Measurements from ENCODE around the gene ANKRD12. TPM values are rescaled to one million over a fixed set of nuclear protein-coding genes. Genes with fewer than 3 reads are reported as not detected.

Gene ANKRD12
- total RNA-seq, 1 experiment from 2014 or later, result 43.4 TPM

DNA sequence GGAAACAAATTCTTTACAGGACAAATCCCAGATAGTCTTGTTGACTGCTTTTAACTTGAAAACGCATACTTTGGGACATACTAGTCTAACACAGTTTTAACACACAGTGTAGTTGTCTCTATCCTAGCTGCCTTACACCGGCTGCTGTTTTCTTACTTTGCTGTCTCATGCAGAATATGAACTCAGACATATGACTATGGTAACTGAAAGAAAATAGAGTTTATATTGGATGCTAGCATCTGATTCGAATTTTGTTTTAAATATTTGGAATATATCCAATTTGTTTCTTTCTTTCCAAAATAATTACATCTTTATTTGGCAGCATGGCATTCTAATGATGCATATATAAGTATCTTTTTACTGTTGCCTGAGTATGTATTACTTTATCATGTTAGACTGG, 69.8 kb downstream of the ANKRD12 start:
- ChIA-PET CTCF (no interaction called here), POLR2A (no interaction called here)
- no peaks in the 10 kb centered on the region for H3K9me3 Mint-ChIP-seq
- DNase-seq (ENCODE audit: low spot score), result no peak
- no peak for ATAC-seq
- H3K36me3 Mint-ChIP-seq, result peaks cover 3% of the 10 kb centered on the region; the same call in 1 of the 2 replicates
- no peak overlapping the region for H3K27ac Mint-ChIP-seq
- H3K4me1 Mint-ChIP-seq, result peaks cover 15% of the 10 kb centered on the region
- H3K27me3 Mint-ChIP-seq (ENCODE audit: low read depth), result no peaks in the 10 kb centered on the region
- TF ChIP-seq, protein P1, sequence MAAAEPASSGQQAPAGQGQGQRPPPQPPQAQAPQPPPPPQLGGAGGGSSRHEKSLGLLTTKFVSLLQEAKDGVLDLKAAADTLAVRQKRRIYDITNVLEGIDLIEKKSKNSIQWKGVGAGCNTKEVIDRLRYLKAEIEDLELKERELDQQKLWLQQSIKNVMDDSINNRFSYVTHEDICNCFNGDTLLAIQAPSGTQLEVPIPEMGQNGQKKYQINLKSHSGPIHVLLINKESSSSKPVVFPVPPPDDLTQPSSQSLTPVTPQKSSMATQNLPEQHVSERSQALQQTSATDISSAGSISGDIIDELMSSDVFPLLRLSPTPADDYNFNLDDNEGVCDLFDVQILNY (CRISPR knock-in tag; IDR thresholded peaks at IDR 0.05), result no peak
- TF ChIP-seq, protein P2, sequence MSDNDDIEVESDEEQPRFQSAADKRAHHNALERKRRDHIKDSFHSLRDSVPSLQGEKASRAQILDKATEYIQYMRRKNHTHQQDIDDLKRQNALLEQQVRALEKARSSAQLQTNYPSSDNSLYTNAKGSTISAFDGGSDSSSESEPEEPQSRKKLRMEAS (CRISPR knock-in tag; IDR thresholded peaks at IDR 0.05), result no peak
- no peak for TF ChIP-seq SMAD4 (CRISPR knock-in tag; IDR thresholded peaks at IDR 0.05)
- TF ChIP-seq, protein P3, sequence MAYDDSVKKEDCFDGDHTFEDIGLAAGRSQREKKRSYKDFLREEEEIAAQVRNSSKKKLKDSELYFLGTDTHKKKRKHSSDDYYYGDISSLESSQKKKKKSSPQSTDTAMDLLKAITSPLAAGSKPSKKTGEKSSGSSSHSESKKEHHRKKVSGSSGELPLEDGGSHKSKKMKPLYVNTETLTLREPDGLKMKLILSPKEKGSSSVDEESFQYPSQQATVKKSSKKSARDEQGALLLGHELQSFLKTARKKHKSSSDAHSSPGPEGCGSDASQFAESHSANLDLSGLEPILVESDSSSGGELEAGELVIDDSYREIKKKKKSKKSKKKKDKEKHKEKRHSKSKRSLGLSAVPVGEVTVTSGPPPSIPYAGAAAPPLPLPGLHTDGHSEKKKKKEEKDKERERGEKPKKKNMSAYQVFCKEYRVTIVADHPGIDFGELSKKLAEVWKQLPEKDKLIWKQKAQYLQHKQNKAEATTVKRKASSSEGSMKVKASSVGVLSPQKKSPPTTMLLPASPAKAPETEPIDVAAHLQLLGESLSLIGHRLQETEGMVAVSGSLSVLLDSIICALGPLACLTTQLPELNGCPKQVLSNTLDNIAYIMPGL (CRISPR knock-in tag; IDR thresholded peaks at IDR 0.05), result no peak
- TF ChIP-seq, protein P4, sequence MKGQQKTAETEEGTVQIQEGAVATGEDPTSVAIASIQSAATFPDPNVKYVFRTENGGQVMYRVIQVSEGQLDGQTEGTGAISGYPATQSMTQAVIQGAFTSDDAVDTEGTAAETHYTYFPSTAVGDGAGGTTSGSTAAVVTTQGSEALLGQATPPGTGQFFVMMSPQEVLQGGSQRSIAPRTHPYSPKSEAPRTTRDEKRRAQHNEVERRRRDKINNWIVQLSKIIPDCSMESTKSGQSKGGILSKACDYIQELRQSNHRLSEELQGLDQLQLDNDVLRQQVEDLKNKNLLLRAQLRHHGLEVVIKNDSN (CRISPR knock-in tag; IDR thresholded peaks at IDR 0.05), result no peak
- no peak for TF ChIP-seq NFYB (CRISPR knock-in tag; conservative IDR thresholded peaks at IDR 0.05; ENCODE audit: low read depth)
- no peak for TF ChIP-seq TEAD4 (CRISPR knock-in tag; IDR thresholded peaks at IDR 0.05)
- no peak for TF ChIP-seq FOXJ3 (CRISPR knock-in tag; IDR thresholded peaks at IDR 0.05; ENCODE audit: borderline replicate concordance)
- no peak for TF ChIP-seq ZNF396 (CRISPR knock-in tag; IDR thresholded peaks at IDR 0.05; ENCODE audit: borderline replicate concordance)
- TF ChIP-seq ZNF671 (CRISPR knock-in tag; IDR thresholded peaks at IDR 0.05), result no peak
- TF ChIP-seq, protein P5, sequence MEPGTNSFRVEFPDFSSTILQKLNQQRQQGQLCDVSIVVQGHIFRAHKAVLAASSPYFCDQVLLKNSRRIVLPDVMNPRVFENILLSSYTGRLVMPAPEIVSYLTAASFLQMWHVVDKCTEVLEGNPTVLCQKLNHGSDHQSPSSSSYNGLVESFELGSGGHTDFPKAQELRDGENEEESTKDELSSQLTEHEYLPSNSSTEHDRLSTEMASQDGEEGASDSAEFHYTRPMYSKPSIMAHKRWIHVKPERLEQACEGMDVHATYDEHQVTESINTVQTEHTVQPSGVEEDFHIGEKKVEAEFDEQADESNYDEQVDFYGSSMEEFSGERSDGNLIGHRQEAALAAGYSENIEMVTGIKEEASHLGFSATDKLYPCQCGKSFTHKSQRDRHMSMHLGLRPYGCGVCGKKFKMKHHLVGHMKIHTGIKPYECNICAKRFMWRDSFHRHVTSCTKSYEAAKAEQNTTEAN (CRISPR knock-in tag; IDR thresholded peaks at IDR 0.05), result no peak
- TF ChIP-seq PRRX2 (CRISPR knock-in tag; IDR thresholded peaks at IDR 0.05), result no peak
- TF ChIP-seq, protein P6, sequence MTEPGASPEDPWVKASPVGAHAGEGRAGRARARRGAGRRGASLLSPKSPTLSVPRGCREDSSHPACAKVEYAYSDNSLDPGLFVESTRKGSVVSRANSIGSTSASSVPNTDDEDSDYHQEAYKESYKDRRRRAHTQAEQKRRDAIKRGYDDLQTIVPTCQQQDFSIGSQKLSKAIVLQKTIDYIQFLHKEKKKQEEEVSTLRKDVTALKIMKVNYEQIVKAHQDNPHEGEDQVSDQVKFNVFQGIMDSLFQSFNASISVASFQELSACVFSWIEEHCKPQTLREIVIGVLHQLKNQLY (CRISPR knock-in tag; IDR thresholded peaks at IDR 0.05), result no peak
- TF ChIP-seq CBFB (CRISPR knock-in tag; IDR thresholded peaks at IDR 0.05; ENCODE audit: low read depth), result no peak
- no peak for TF ChIP-seq ZNF219 (CRISPR knock-in tag; IDR thresholded peaks at IDR 0.05; ENCODE audit: borderline replicate concordance)
- no peak for TF ChIP-seq SMAD3 (CRISPR knock-in tag; IDR thresholded peaks at IDR 0.05; ENCODE audit: borderline replicate concordance)
- TF ChIP-seq, protein P7, sequence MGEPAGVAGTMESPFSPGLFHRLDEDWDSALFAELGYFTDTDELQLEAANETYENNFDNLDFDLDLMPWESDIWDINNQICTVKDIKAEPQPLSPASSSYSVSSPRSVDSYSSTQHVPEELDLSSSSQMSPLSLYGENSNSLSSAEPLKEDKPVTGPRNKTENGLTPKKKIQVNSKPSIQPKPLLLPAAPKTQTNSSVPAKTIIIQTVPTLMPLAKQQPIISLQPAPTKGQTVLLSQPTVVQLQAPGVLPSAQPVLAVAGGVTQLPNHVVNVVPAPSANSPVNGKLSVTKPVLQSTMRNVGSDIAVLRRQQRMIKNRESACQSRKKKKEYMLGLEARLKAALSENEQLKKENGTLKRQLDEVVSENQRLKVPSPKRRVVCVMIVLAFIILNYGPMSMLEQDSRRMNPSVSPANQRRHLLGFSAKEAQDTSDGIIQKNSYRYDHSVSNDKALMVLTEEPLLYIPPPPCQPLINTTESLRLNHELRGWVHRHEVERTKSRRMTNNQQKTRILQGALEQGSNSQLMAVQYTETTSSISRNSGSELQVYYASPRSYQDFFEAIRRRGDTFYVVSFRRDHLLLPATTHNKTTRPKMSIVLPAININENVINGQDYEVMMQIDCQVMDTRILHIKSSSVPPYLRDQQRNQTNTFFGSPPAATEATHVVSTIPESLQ (CRISPR knock-in tag; IDR thresholded peaks at IDR 0.05), result no peak
- TF ChIP-seq, protein P8, sequence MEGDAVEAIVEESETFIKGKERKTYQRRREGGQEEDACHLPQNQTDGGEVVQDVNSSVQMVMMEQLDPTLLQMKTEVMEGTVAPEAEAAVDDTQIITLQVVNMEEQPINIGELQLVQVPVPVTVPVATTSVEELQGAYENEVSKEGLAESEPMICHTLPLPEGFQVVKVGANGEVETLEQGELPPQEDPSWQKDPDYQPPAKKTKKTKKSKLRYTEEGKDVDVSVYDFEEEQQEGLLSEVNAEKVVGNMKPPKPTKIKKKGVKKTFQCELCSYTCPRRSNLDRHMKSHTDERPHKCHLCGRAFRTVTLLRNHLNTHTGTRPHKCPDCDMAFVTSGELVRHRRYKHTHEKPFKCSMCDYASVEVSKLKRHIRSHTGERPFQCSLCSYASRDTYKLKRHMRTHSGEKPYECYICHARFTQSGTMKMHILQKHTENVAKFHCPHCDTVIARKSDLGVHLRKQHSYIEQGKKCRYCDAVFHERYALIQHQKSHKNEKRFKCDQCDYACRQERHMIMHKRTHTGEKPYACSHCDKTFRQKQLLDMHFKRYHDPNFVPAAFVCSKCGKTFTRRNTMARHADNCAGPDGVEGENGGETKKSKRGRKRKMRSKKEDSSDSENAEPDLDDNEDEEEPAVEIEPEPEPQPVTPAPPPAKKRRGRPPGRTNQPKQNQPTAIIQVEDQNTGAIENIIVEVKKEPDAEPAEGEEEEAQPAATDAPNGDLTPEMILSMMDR (IDR thresholded peaks at IDR 0.05), result no peak
- TF ChIP-seq GRHL2 (CRISPR knock-in tag; IDR thresholded peaks at IDR 0.05; ENCODE audit: insufficient replicate concordance, severe bottlenecking), result no peak
- no peak for TF ChIP-seq TEAD1 (CRISPR knock-in tag; IDR thresholded peaks at IDR 0.05)
- no peak overlapping the region for H3K4me3 Mint-ChIP-seq
